Type B pancreatic cell (in vitro differentiated cells): ENCODE results near the gene DGKG. TPM values are rescaled to one million over a fixed set of nuclear protein-coding genes. Genes with fewer than 3 reads are reported as not detected.

Source experiments
- DNase-seq: peaks from one replicate; pipeline ENCODE4 v3.0.0; 2021; ENCODE audit warnings: mixed read lengths; ENCODE audit not compliant: unreplicated experiment; ENCODE audit errors: extremely low spot score
- H3K27ac Mint-ChIP-seq: 2 replicates; pipeline ENCODE4 v1.8.0; 2021; ENCODE audit warnings: mild to moderate bottlenecking, mixed read lengths
- H3K27me3 Mint-ChIP-seq: 2 replicates; pipeline ENCODE4 v1.8.0; 2021; ENCODE audit warnings: mixed read lengths
- H3K36me3 Mint-ChIP-seq: 2 replicates; pipeline ENCODE4 v1.8.0; 2021; ENCODE audit warnings: mixed read lengths
- H3K4me1 Mint-ChIP-seq: one replicate; pipeline ENCODE4 v1.8.0; 2021; ENCODE audit warnings: mixed read lengths; ENCODE audit not compliant: unreplicated experiment
- H3K4me3 Mint-ChIP-seq: 2 replicates; pipeline ENCODE4 v1.8.0; 2021; ENCODE audit warnings: mild to moderate bottlenecking, mixed read lengths
- H3K9me3 Mint-ChIP-seq: 2 replicates; pipeline ENCODE4 v1.8.0; 2021; ENCODE audit warnings: mixed read lengths
- CTCF ChIP-seq: fragments of 200-600 bp; sonication (generic); conservative IDR thresholded peaks from 2 replicates; pipeline ENCODE4 v1.5.0; 2021; ENCODE audit warnings: antibody characterized with exemption, mild to moderate bottlenecking
- total RNA-seq: library from RNA; stranded (reverse); gene quantifications from 2 replicates; pipeline ENCODE4 v1.2.1, GENCODE V29; 2021; ENCODE audit warnings: low replicate concordance

Gene DGKG
- total RNA-seq, 1 donor from 2014 or later, result 11.6 TPM

GRCh38 chr3:186162221-186162620 lies 199.8 kb downstream of the DGKG start:
- H3K27me3 Mint-ChIP-seq, result peaks cover 20% of the 10 kb centered on the region
- H3K27ac Mint-ChIP-seq, result no peak overlapping the region
- no peak for DNase-seq

DNA sequence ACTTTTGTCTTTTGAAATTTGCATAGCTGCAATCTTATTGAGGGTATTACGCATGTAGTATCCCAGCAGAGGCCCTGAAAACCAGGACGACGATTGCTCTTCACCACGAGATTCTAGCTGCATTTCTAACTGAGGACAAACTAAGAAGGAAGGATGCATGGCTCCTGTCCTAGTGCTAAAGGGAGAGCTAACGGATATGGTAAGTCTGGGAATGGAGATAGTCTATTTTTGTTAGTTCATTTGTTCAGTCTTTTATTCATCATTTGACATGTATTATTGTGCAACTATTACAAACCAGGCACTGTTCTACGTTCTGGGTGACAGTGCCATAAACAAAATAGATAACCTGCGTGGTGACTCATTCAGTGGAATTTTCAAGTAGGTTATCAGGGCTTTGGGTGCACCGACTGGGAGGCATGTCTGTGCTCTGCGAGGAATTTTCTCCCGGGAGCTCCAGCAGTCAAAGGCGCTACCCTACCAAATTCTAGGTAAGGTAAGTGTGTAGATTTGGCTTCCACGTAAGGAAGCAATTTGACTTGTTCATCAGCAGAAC lies 201.3 kb downstream of the DGKG start:
- H3K4me3 Mint-ChIP-seq, result no peak overlapping the region
- no peak overlapping the region for H3K27ac Mint-ChIP-seq
- no peaks in the 10 kb centered on the region for H3K36me3 Mint-ChIP-seq
- H3K4me1 Mint-ChIP-seq, result no peaks in the 10 kb centered on the region
- DNase-seq, result peak; percentile 2
- peaks cover 11% of the 10 kb centered on the region for H3K27me3 Mint-ChIP-seq
- H3K9me3 Mint-ChIP-seq, result no peaks in the 10 kb centered on the region
- no peak for TF ChIP-seq CTCF

More at GRCh38 chr3:186162221-186162620, 199.8 kb downstream of the DGKG start:
- H3K36me3 Mint-ChIP-seq, result no peaks in the 10 kb centered on the region
- TF ChIP-seq CTCF, result no peak
- H3K4me1 Mint-ChIP-seq, result no peaks in the 10 kb centered on the region
- H3K4me3 Mint-ChIP-seq, result no peak overlapping the region
- no peaks in the 10 kb centered on the region for H3K9me3 Mint-ChIP-seq

DNA sequence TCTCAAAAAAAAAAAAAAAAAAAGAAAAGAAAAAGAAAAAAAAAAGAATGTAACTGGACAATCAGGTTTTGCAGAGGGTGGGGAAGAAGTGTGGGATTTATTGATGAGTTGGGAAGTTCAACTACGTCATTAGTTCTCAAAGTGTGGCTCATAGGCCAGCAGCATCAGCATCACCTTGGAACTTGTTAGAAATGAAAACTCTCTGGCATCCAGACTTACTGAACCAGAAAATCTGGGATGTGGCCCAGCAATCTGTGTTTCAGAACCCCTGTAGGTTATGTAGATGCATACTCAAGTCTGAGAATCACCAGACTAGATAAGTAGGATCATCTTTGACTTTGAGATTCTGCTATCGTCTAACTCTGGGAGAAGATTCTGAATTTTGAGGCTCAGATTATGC lies 207.4 kb downstream of the DGKG start:
- TF ChIP-seq CTCF, result no peak
- Mint-ChIP-seq H3K9me3 (no peaks in the 10 kb centered on the region), H3K4me1 (no peaks in the 10 kb centered on the region), H3K4me3 (no peak overlapping the region), H3K27me3 (no peaks in the 10 kb centered on the region), H3K36me3 (no peaks in the 10 kb centered on the region), H3K27ac (peak overlapping the region; percentile 90)
- no peak for DNase-seq

GRCh38 chr3:186152889-186153292 lies 209.1 kb downstream of the DGKG start:
- Mint-ChIP-seq H3K9me3 (no peaks in the 10 kb centered on the region), H3K4me1 (no peaks in the 10 kb centered on the region), H3K36me3 (no peaks in the 10 kb centered on the region), H3K27ac (peak overlapping the region; percentile 90), H3K4me3 (no peak overlapping the region), H3K27me3 (no peaks in the 10 kb centered on the region)
- DNase-seq, result no peak
- no peak for TF ChIP-seq CTCF

GRCh38 chr3:186152361-186152798 lies 209.7 kb downstream of the DGKG start:
- Mint-ChIP-seq H3K36me3 (no peaks in the 10 kb centered on the region), H3K9me3 (no peaks in the 10 kb centered on the region), H3K27me3 (no peaks in the 10 kb centered on the region), H3K4me1 (no peaks in the 10 kb centered on the region), H3K27ac (no peak overlapping the region), H3K4me3 (no peak overlapping the region)
- DNase-seq, result no peak
- TF ChIP-seq CTCF, result no peak
